Hematopoietic multipotent progenitor cell treated with erythropoietin and hydrocortisone succinate and interleukin-3 and kit ligand, for 17 days (in vitro differentiated cells): ENCODE measurements around the gene BTBD16.

ENCODE experiments used
- DNase-seq: peaks from one replicate; pipeline ENCODE4 v3.0.0-alpha.2; 2015; ENCODE audit warnings: low spot score

Gene BTBD16

DNA sequence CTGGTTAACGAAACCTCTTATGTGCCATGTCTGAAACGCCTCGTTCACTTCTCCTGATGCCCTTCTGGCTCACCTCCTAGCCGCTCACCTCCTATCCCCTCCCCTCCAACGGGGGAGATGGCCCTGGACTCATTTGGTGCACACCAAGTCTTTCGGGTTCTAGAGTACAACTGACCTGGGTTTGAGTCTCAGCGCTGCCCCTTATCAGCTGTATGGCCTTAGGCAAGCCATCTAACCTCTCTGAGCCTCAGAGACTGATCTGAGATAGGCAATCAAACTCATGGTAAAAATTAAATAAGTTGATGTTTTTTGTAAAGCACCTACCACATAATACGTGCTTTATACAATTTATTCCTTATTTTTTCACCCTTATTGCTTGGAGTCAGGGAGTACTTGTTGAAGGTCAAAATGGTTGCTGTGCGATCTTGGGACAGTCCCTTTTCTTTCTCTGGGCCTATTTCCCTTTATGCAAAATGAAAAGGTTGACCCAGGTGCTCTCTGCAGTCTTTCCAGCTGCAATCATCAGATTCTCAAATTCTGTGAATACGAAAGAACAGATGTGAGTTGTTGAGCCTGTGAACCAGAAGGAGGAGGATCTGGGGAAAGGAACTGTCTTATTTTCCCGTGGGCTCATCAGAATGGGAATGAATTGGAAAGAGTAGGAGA is 72.2 kb downstream of the BTBD16 start:
- no peak for DNase-seq

- no peak for DNase-seq
These were observed 72.8 kb downstream of the BTBD16 start for GRCh38 chr10:122343936-122344335.

GRCh38 chr10:122344741-122345258 is 73.7 kb downstream of the BTBD16 start:
- DNase-seq, result no peak

DNA sequence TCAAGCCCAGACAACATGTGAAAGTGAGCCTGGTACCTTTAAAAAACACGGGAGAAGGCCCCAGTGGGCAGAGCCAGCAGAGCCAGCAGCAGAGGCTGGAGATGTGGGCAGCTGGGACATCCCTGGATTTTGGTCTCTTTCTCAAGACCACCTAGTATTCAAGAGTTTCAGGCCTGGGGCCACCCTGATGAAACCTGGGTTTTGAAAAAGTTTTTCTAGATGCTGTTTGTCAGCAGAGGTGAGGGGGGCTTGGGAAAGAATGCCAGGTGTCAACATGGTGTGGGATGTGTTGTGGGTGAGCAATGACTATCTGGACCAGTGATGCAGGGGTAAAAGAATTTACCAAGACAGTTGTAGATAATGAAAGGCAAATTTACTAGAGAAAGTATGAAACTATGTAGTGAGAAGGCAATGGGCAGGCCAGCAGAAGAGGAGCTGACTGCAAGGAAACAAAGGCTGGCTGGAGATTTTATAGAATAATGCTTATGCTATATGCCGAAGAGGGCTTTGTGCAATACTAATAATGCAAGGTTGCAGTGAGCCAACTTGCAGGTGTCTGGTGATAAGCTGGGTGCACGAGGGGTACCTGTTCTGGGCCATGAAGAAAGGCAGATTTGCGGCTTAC is 75.3 kb downstream of the BTBD16 start:
- DNase-seq, result no peak

DNA sequence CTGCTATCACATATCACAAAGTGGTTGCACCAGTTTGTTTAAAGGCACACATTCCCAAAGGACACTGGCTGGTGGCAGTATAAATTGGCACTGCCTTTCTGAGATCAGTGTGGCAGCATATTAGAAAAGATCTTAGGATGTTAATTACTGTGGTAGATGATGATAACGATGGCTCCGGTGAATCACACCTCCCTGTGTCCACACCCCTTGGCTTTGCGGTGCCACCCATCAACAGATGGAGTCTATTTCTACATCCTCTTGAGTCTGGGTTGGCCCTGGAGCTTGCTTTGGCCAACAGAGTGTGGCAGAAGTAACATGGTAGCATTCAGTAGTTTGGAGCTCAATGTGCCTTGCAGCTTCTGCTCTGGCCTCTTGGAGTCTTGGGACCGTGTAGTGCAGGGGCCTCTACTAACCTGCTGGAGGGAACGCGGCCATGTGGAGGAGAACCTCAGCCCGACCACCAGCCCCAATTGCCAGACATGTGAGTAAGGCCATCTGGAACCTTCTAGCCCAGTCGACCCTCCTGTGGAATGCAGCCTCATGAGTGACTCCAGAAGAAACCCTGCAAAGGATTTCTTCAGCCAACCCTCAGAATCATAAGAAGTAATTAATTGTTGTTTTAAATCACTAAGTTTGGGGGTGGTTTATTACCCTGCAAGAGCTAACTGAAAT is 76.2 kb downstream of the BTBD16 start:
- DNase-seq, result no peak

- DNase-seq, result no peak
These were observed 77.4 kb downstream of the BTBD16 start for GRCh38 chr10:122348512-122348911.

GRCh38 chr10:122348935-122349361 is 77.9 kb downstream of the BTBD16 start:
- DNase-seq, result no peak

GRCh38 chr10:122349758-122350369 is 78.8 kb downstream of the BTBD16 start:
- DNase-seq, result no peak

DNA sequence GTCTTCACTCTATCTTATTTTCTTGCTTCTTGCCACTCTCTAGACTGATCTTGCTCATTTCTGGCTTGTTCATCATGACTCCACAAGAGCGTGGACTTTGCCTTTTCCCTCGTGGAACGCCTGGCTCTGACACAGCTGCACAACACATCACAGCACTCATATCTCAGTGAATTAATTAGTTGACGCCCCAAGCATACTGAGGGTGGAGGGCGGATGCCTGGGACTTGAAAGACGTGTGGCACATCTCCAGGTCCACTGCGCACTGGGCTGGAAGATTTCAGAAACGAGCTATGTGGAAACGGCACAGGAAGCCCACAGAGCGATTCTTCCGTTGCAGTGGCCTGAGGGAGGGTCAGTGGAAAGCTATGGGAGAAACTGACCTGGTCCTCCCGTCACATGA is 79.8 kb downstream of the BTBD16 start:
- DNase-seq, result no peak

GRCh38 chr10:122352817-122353525 is 81.9 kb downstream of the BTBD16 start:
- no peak for DNase-seq

DNA sequence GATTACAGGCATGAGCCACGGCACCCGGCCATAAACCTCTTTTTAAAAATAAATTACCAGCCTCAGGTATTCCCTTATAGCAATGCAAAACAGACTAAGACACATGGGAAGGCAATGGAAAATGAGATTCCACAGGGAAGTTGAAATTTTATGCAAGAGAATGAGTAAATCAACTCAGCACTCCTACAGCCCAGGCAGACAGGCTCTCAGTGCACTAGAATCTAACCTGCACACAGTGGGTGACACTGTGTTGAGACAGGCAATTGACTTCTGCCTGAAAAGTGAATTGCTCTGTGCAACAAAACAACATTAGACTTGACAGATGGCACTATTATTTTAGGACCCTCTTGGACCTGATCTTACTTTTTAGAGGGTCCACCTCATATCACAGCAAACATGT is 83.3 kb downstream of the BTBD16 start:
- no peak for DNase-seq

DNA sequence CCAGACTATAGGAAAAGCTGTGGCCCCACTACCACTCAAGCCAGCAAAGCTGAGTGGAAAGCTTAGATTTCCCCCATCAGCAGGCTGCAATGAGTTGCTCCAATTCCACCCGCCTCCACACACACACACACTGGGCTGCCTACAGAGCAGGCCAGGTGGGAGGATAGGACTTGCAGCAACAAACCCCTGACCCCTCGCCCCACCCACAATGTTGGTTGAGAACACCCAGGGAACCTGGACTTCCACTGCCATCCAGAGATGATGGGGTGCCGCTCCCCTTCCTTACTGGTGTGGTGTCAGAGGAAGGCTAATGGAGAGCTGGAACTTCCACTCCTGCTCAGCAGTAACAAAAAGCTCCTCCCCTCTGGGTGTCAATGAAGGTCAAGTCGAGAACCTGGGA is 86.6 kb downstream of the BTBD16 start:
- DNase-seq, result no peak

GRCh38 chr10:122359621-122360020 is 88.5 kb downstream of the BTBD16 start:
- DNase-seq, result no peak

DNA sequence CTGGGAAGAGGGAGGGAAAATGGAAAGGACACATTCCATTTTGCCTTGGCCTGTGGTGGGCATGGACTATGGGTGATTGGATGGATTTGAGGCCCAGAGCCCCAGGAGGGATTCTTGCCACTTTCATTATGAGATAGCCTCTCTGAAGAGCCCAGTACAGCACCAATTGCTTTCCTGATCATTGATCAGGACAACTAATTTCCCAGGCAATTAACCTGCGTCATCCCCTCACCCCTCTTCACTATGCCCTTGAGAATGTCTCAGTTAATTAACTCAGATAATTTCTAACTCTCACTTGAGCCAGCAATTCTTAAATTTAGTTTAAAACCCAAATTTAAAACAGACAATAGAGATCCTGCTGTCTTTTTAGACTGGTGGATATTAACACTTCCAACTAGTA is 90.0 kb downstream of the BTBD16 start:
- no peak for DNase-seq

DNA sequence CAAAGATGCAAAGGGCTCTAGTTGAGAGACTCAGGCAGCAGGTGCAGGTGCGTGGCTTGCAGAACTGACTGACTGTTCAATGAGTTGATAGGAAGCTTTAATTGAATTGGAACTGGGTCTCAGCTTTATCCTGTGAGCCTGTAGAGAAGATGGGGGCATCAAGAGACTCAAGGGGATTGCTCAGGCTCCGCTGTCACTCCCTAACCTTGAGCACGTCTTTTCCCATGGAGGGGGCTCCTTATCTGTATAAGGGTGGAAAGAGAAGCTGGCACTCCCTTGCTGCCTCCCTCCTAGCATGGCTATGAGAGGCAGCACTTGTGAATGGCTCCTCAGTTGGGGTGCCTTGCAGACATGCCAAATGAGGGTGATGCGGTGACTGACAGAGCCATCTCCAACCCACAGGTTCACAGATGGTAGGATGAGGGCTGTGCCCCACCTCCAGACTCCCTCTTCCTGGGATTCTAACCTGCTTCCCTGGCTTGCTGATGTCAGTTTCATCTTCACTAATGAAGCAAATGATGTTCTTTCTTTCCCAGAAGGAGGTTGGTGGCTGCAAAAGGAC is 91.0 kb downstream of the BTBD16 start:
- no peak for DNase-seq

- DNase-seq, result no peak
These were observed 91.5 kb downstream of the BTBD16 start for GRCh38 chr10:122362621-122363020.

DNA sequence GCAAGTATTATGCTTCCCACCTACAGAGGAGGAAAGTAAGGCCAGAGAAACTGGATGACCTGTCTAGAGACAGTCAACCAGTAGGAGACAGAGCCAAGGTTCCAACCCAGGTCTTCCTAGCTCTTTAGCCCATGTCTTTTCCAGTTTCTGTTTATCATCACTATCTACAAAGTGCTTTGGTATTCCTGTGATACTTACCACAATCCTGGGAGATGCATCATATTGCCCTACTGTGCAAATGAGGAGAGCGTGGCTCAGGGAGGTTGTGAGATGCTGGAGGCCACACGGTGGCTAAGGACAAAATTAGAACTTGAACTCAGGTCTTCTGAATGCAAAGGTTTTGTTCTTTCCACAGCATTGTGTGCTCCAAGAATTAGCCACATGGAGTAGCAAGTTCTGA is 92.2 kb downstream of the BTBD16 start:
- no peak for DNase-seq

DNA sequence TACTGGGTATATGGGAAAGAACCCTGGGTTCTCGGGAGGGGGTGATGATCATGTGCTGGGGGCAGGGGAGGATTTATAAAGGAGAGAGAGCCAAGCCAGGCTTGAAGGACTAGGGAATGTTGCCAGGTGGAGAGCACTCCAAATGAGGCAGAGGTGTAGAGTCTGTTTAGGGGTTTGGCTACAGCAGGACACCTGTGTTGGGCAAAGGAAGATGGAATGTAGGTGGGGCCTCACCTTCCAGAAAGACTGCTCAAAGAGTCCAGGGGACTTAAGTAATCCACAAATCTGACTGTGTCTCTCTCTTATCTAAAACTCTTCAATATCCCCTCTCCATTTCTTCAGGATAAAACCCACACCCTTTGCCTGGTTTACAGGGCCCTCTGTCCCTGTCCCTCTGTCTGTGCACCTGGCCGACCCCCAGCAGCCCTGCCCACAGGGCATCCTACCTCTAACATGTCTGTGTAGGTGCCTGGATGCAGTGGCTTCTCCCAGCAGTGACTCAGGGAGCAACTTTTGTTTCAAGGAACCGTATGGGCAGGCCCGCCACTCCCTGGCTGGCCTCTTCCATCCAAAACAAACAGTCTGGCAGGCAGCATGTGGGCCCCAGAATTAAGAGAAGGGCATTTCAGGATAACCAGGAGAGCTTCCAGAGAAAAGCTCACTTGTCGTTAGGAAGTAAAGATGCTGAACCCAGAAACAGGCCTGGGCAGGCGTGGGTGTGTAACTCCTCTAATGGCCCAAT is 92.8 kb downstream of the BTBD16 start:
- no peak for DNase-seq

- DNase-seq, result no peak
These were observed 97.6 kb downstream of the BTBD16 start for GRCh38 chr10:122368502-122369254.

- no peak for DNase-seq
These were observed 102.0 kb downstream of the BTBD16 start for GRCh38 chr10:122373108-122373507.
